Heart left ventricle (tissue), 16 donors: ENCODE data around the gene LRRC1. TPM values are rescaled to one million over a fixed set of nuclear protein-coding genes. Genes with fewer than 3 reads are reported as not detected.

ENCODE experiments used
- ATAC-seq, 4 donors: fragments of 200-7000 bp; cut with Tn5 transposase; one replicate each; pipeline ENCODE4 v1.9.1; 2020 to 2022; ENCODE audit warnings: moderate library complexity in 4 of 4, mild to moderate bottlenecking in 3 of 4, moderate number of reproducible peaks in 1 of 4
- DNase-seq, 5 donors: peaks; one replicate each; pipeline ENCODE4 v3.0.0-alpha.2; 2020
- H3K27ac ChIP-seq, 12 donors: fragments of 200-600 bp; sonication (generic) in 4 of 12; one replicate each; pipeline versions ENCODE4 v1.5.0 to v1.8.0; 2016 to 2022; ENCODE audit warnings: mild to moderate bottlenecking in 2 of 12
- H3K27me3 ChIP-seq, 9 donors: fragments of 200-600 bp; sonication (generic) in 2 of 9; one replicate each; pipeline versions ENCODE4 v1.5.1 to v1.8.0; 2016 to 2022; ENCODE audit warnings: mild to moderate bottlenecking in 3 of 9
- H3K36me3 ChIP-seq, 9 donors: fragments of 200-600 bp; sonication (generic) in 2 of 9; one replicate each; pipeline versions ENCODE4 v1.5.0 to v1.8.0; 2018 to 2022; ENCODE audit warnings: mild to moderate bottlenecking in 2 of 9
- H3K4me1 ChIP-seq, 12 donors: fragments of 200-600 bp; sonication (generic) in 4 of 12; one replicate each; pipeline versions ENCODE4 v1.5.0 to v1.8.0; 2016 to 2022; ENCODE audit warnings: mild to moderate bottlenecking in 3 of 12
- H3K4me3 ChIP-seq, 12 donors: fragments of 200-600 bp; sonication (generic) in 4 of 12; one replicate each; pipeline versions ENCODE4 v1.5.0 to v1.8.0; 2017 to 2022; ENCODE audit warnings: mild to moderate bottlenecking in 9 of 12, moderate library complexity in 4 of 12
- H3K9me3 ChIP-seq, 12 donors: fragments of 200-600 bp; sonication (generic) in 4 of 12; one replicate each; pipeline versions ENCODE4 v1.5.0 to v1.8.0; 2016 to 2022; ENCODE audit warnings: mild to moderate bottlenecking in 1 of 12
- CTCF ChIP-seq, 12 donors: fragments of 200-600 bp; sonication (generic) in 4 of 12; IDR thresholded peaks; one replicate each; pipeline versions ENCODE4 v1.5.0 to v1.8.0; 2018 to 2022; ENCODE audit warnings: antibody characterized with exemption in 12 of 12, mild to moderate bottlenecking in 5 of 12
- POLR2A ChIP-seq, 2 donors: fragments of 450-650 bp; IDR thresholded peaks; one replicate each; pipeline ENCODE4 v1.6.1; 2017; ENCODE audit warnings: antibody characterized with exemption in 2 of 2, mild to moderate bottlenecking in 2 of 2, moderate library complexity in 2 of 2
- WGBS, 4 donors: extraction: QIAGEN DNeasy Blood & Tissue Kit in 2 of 4; methylation state at CpG; one replicate each; pipeline versions ENCODE4 v1.1.5 to v1.1.7; 2013 to 2018; 5-methylcytosine and 5-hydroxymethylcytosine counted together
- intact Hi-C, 10 donors: fragments of 100-400 bp; cut with DNase I; formaldehyde crosslinking; loops; one replicate each; pipeline versions ENCODE4 v1.11.1 to v1.14.2; 2022
- polyA plus RNA-seq, 2 donors: library from polyadenylated mRNA; stranded (reverse); fragments of 200-250 nt; gene quantifications; one replicate each; pipeline ENCODE4 v1.2.3, GENCODE V29; 2013
- total RNA-seq, 9 donors: library from RNA; depleted of rRNA in 2 of 9; stranded (reverse); fragments of >200 nt in 2 of 9; fragmentation: NEBNext Ultra II Directional in 3 of 9; extraction: Animal tissue kit (Norgen Biotek cat#: 25700) in 3 of 9; gene quantifications; one replicate each; pipeline versions ENCODE4 v1.1.0 to v1.2.4, GENCODE V29; 2016 to 2023
- donor health status: ischemic (EF 13 %, LVEDD 7.1; RV severe dilation, severe dysfunction).
- donor health status: healthy with polysubstance abuse.
- donor health status: DM: no; HTN: yes; CAD: no.
- donor health status: DM: no; HTN: no; CAD: no.
- donor health status: ischemic (EF 25% LVEDD 6.9; RV normal size, moderate dysfunction).
- donor health status: ischemic (EF 25% LVEDD 5.7; RV mildly dilated, moderate dysfunction).
- donor health status: healthy.
- donor health status: DM: yes; HTN: yes; CAD: no.
- donor health status: ischemic (EF 35%, LVEDD 5.7; RV mildly dilated, moderate dysfunction).
- donor health status: nonischemic (EF 11% LVEDD 7.7; RV severe dilation, severe dysfunction).
- donor health status: DM: yes; HTN: yes; CAD: no.
- donor health status: PGD.
- donor health status: ischemic (EF 29% LVEDD 5.4; RV normal size, mild dysfunction).
- donor health status: nonischemic (EF 23%, LVEDD 6.1; RV moderate dilation, normal function).

LRRC1 gene
- total and polyA plus RNA-seq, 11 donors: 1.2 to 11.2 (median 3.3) TPM

- Histone ChIP-seq H3K36me3 (peaks cover 0 to 6% (median 0%) of the 10 kb centered on the region in 9 donors), H3K27me3 (no peaks in the 10 kb centered on the region), H3K4me1 (no peaks in the 10 kb centered on the region), H3K27ac (no peak overlapping the region), H3K9me3 (no peaks in the 10 kb centered on the region), H3K4me3 (no peak overlapping the region)
- intact Hi-C loops: no loop called here
- ATAC-seq: no peak
- WGBS, 4 donors: 67 to 82% (median 73%) methylated on average over 2 of the region's 2 CpGs
- DNase-seq: no peak
- TF ChIP-seq POLR2A (IDR thresholded peaks at IDR 0.05) (no peak), CTCF (IDR thresholded peaks at IDR 0.05) (no peak)
Measured at GRCh38 chr6:53887316-53887715, 92.5 kb downstream of the LRRC1 start.

DNA sequence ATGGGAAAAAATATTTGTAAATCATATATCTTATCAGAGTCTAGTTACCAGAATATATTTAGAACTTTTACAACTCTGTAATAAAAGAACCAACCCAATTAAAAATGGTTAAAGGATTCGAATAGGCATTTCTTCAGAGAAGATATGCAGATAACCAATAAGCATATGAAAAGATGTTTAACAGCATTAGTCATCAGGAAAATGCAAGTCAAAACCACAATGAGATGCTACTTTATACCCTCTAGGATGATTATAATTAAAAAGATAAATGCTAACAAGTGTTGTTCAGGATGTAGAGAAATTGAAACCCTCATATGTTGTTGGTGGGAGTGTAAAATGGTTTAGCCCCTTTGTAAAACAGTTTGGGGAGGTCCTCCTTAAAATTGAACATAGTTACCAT, 94.1 kb downstream of the LRRC1 start:
- Histone ChIP-seq H3K27ac (no peak overlapping the region), H3K4me3 (no peak overlapping the region), H3K4me1 (no peaks in the 10 kb centered on the region), H3K9me3 (no peaks in the 10 kb centered on the region), H3K27me3 (no peaks in the 10 kb centered on the region), H3K36me3 (no peaks in the 10 kb centered on the region)
- TF ChIP-seq POLR2A (IDR thresholded peaks at IDR 0.05) (no peak), CTCF (IDR thresholded peaks at IDR 0.05) (no peak)
- intact Hi-C loops: no loop called here
- WGBS, 4 donors: 79 to 86% (median 82%) methylated on average over 1 of the region's 1 CpG
- DNase-seq (no peak), ATAC-seq (no peak)

DNA sequence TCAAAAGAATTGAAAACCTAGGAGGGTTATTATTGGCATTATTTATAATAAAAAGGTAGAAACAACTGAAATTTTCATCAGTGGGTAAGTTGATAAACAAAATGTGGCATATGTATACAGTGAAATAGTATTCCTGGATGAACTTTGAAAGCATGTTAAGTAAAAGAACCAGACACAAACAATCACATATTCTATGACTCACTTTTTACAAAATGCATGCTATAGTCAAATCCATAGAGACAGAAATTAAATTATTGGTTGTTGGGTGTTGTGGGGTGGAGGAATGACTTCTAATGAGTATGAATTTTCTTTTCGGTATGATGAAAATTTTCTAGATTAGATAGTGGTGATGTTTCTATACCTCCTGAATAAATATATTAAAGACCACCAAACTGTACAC, 94.6 kb downstream of the LRRC1 start:
- no peak for TF ChIP-seq POLR2A (IDR thresholded peaks at IDR 0.05)
- TF ChIP-seq CTCF (IDR thresholded peaks at IDR 0.05): no peak
- Histone ChIP-seq H3K27me3 (no peaks in the 10 kb centered on the region), H3K9me3 (no peaks in the 10 kb centered on the region), H3K27ac (no peak overlapping the region), H3K36me3 (no peaks in the 10 kb centered on the region), H3K4me1 (no peaks in the 10 kb centered on the region), H3K4me3 (no peak overlapping the region)
- no peak for ATAC-seq
- no peak for DNase-seq
- intact Hi-C loops: no loop called here
- 95 to 97% (median 96%) methylated on average over 1 of the region's 1 CpG for WGBS, 4 donors

GRCh38 chr6:53892707-53893106, 97.9 kb downstream of the LRRC1 start:
- 91 to 95% (median 93%) methylated on average over 1 of the region's 1 CpG for WGBS, 4 donors
- H3K36me3 ChIP-seq: peaks cover 0 to 6% (median 0%) of the 10 kb centered on the region in 9 donors
- DNase-seq (no peak), ATAC-seq (no peak)
- no peaks in the 10 kb centered on the region for H3K9me3 ChIP-seq
- H3K4me3 ChIP-seq: no peak overlapping the region
- intact Hi-C loops: no loop called here
- TF ChIP-seq POLR2A (IDR thresholded peaks at IDR 0.05) (no peak), CTCF (IDR thresholded peaks at IDR 0.05) (no peak)
- peaks cover 0 to 8% (median 0%) of the 10 kb centered on the region in 12 donors for H3K4me1 ChIP-seq
- H3K27me3 ChIP-seq: no peaks in the 10 kb centered on the region
- no peak overlapping the region for H3K27ac ChIP-seq
